K562 (cell line): ENCODE data around the gene PSRC1. TPM values are rescaled to one million over a fixed set of nuclear protein-coding genes. Genes with fewer than 3 reads are reported as not detected.

Experiments
- ATAC-seq: fragments of 200-7000 bp; cut with Tn5 transposase; 3 replicates; pipeline ENCODE4 v1.9.1; 2020; ENCODE audit warnings: moderate library complexity
- BruUV-seq: library from RNA; stranded (reverse); fragments of 400-500 nt; replicated peaks from 2 replicates; lab custom pipeline; 2021; lab: Mats Ljungman, UMichigan
- CTCF ChIA-PET: fragments of 300-600 bp; formaldehyde crosslinking; extraction: SDS; loops from one replicate; lab custom pipeline; 2021; ENCODE audit warnings: low intra/inter-chr PET ratio; lab: Yijun Ruan, JAX
- POLR2A ChIA-PET: fragments of 300-600, 350-650 bp; sonication (Branson Sonifier 250); formaldehyde crosslinking; extraction: SDS; loops from one replicate; lab custom pipeline; 2021; ENCODE audit warnings: antibody characterized with exemption, inconsistent platforms; lab: Yijun Ruan, JAX
- DNase-seq, 4 experiments: peaks; one replicate each; pipeline versions ENCODE4 v3.0.0 to v3.0.0-alpha.2; 2011 to 2018; ENCODE audit warnings: low spot score in 3 of 4, mixed read lengths in 3 of 4; ENCODE audit errors: extremely low read depth in 1 of 4
- FAIRE-seq: peaks from 2 replicates; lab custom pipeline; 2011; peaks lifted over from hg19 to GRCh38; lab: Jason Lieb, UNC
- H2AFZ ChIP-seq: 2 replicates; pipeline ENCODE4 v1.6.0; 2011; ENCODE audit warnings: low read depth, low read length, control low read depth, inconsistent platforms
- H3K27ac ChIP-seq: fragments of 200-600 bp; 3 replicates; pipeline ENCODE4 v1.8.0; 2011; ENCODE audit warnings: low read depth, mild to moderate bottlenecking, control low read depth, inconsistent platforms, low read length, moderate library complexity, mixed read lengths; ENCODE audit errors: extremely low read depth
- H3K27me3 ChIP-seq, 2 experiments: fragments of 300-600 bp in 1 of 2; 2 replicates in 1 of 2; 3 replicates in 1 of 2; pipeline versions ENCODE4 v1.6.0 to v1.8.0; 2011; ENCODE audit warnings: inconsistent platforms in 2 of 2, low read length in 2 of 2, mild to moderate bottlenecking in 1 of 2, mixed read lengths in 1 of 2, moderate library complexity in 1 of 2; ENCODE audit not compliant: control insufficient read depth in 2 of 2, insufficient read depth in 2 of 2
- H3K36me3 ChIP-seq: fragments of 300-600 bp; 3 replicates; pipeline ENCODE4 v1.8.0; 2011; ENCODE audit warnings: mild to moderate bottlenecking, low read length, inconsistent platforms; ENCODE audit not compliant: control insufficient read depth, insufficient read depth
- H3K4me1 ChIP-seq, 2 experiments: fragments of 200-600 bp in 1 of 2; replicated peaks in 1 of 2; 2 replicates in 1 of 2; 3 replicates in 1 of 2; pipeline versions ENCODE4 v1.5.1 to v1.8.0; 2011; ENCODE audit warnings: inconsistent platforms in 2 of 2, low read length in 2 of 2, mild to moderate bottlenecking in 1 of 2, mixed read lengths in 1 of 2, moderate library complexity in 1 of 2; ENCODE audit not compliant: control insufficient read depth in 2 of 2, insufficient read depth in 2 of 2
- H3K4me2 ChIP-seq: 2 replicates; pipeline ENCODE4 v1.6.1; 2011; ENCODE audit warnings: low read length, control low read depth, inconsistent platforms, mixed read lengths; ENCODE audit not compliant: insufficient read depth
- H3K4me3 ChIP-seq: fragments of 200-600 bp; sonication (generic), shearing (Covaris generic); 2 replicates; pipeline ENCODE4 v1.5.1; 2016; ENCODE audit warnings: control low read depth, inconsistent platforms
- H3K79me2 ChIP-seq: fragments of 200-600 bp; 3 replicates; pipeline ENCODE4 v1.8.0; 2011; ENCODE audit warnings: low read length, inconsistent platforms; ENCODE audit not compliant: control insufficient read depth, insufficient read depth
- H3K9ac ChIP-seq, 2 experiments: 2 replicates each; pipeline versions ENCODE4 v1.6.0 to v1.6.1; 2011; ENCODE audit warnings: low read depth in 2 of 2, low read length in 2 of 2, control low read depth in 1 of 2, inconsistent platforms in 1 of 2, mild to moderate bottlenecking in 1 of 2, mixed read lengths in 1 of 2; ENCODE audit not compliant: insufficient read depth in 1 of 2
- H3K9me1 ChIP-seq: one replicate; pipeline ENCODE4 v1.6.0; 2011; ENCODE audit warnings: inconsistent platforms, mild to moderate bottlenecking, low read length, moderate library complexity; ENCODE audit not compliant: control insufficient read depth, insufficient read depth
- H3K9me3 ChIP-seq: replicated peaks from 2 replicates; pipeline ENCODE4 v1.5.1; 2011; ENCODE audit warnings: low read depth, low read length, inconsistent platforms; ENCODE audit not compliant: control insufficient read depth, insufficient read depth
- H4K20me1 ChIP-seq: replicated peaks from 2 replicates; pipeline ENCODE4 v1.6.1; 2011; ENCODE audit warnings: low read length, inconsistent platforms, mixed read lengths; ENCODE audit not compliant: control insufficient read depth, insufficient read depth
- ARHGAP35 ChIP-seq: fragments of 450-650 bp; IDR thresholded peaks from 2 replicates; pipeline ENCODE4 v1.6.1; 2018; ENCODE audit not compliant: partially characterized antibody
- CCAR2 ChIP-seq: fragments of 200-400 bp; formaldehyde crosslinking; IDR thresholded peaks from 2 replicates; pipeline ENCODE4 v1.6.1; 2017; ENCODE audit warnings: mild to moderate bottlenecking, low read depth, low read length
- CHD2 ChIP-seq: IDR thresholded peaks from 2 replicates; pipeline ENCODE4 v1.6.1; 2011; ENCODE audit warnings: low read depth, low read length
- CXXC5 ChIP-seq: fragments of 250-450 bp; sonication (Bioruptor Pico); IDR thresholded peaks from 2 replicates; pipeline ENCODE4 v1.8.0; 2022; ENCODE audit warnings: inconsistent platforms, mild to moderate bottlenecking, moderate library complexity
- ELF2 ChIP-seq: fragments of 250-450 bp; sonication (Bioruptor Pico); IDR thresholded peaks from 2 replicates; pipeline ENCODE4 v1.5.0; 2021; ENCODE audit warnings: mild to moderate bottlenecking
- POU5F1 ChIP-seq: fragments of 150-350 bp; IDR thresholded peaks from 2 replicates; pipeline ENCODE4 v1.6.1; 2014; ENCODE audit warnings: borderline replicate concordance, low read length, low read depth, mild to moderate bottlenecking; ENCODE audit not compliant: partially characterized antibody
- STAT5B ChIP-seq: fragments of 250-450 bp; sonication (Bioruptor Pico); IDR thresholded peaks from 2 replicates; pipeline ENCODE4 v1.8.0; 2021; ENCODE audit warnings: mild to moderate bottlenecking, inconsistent platforms
- TOE1 ChIP-seq, 2 experiments: fragments of 450-650 bp in 1 of 2; sonication (generic) in 1 of 2; formaldehyde crosslinking in 1 of 2; IDR thresholded peaks; 2 replicates each; pipeline versions ENCODE4 v1.7.1 to v1.8.0; 2016 to 2022; ENCODE audit warnings: borderline replicate concordance in 2 of 2, mild to moderate bottlenecking in 2 of 2, antibody characterized with exemption in 1 of 2, inconsistent platforms in 1 of 2, low read depth in 1 of 2, missing genetic modification reagents in 1 of 2, moderate library complexity in 1 of 2
- VEZF1 ChIP-seq: fragments of 200-800 bp; sonication (Bioruptor generic); IDR thresholded peaks from 2 replicates; pipeline ENCODE4 v1.6.1; 2017; ENCODE audit warnings: missing genetic modification characterization, missing compliant biosample characterization
- ZBTB26 ChIP-seq: fragments of 450-650 bp; formaldehyde crosslinking; IDR thresholded peaks from 2 replicates; pipeline ENCODE4 v1.4.0; 2022; ENCODE audit warnings: missing genetic modification characterization
- ZNF197 ChIP-seq: fragments of 200-800 bp; sonication (Bioruptor generic); IDR thresholded peaks from 2 replicates; pipeline ENCODE4 v1.6.1; 2016; ENCODE audit warnings: low read depth, missing genetic modification characterization, missing compliant biosample characterization
- ZNF507 ChIP-seq: conservative IDR thresholded peaks from 2 replicates; pipeline ENCODE4 v1.6.1; 2017; ENCODE audit warnings: missing genetic modification characterization, missing compliant biosample characterization
- ZNF592 ChIP-seq: fragments of 450-650 bp; IDR thresholded peaks from 2 replicates; pipeline ENCODE4 v1.6.1; 2017; ENCODE audit warnings: antibody characterized with exemption, mild to moderate bottlenecking
- WGBS: fragments of 100-300 bp; shearing (Covaris generic); methylation state at CpG from one replicate; pipeline ENCODE4 v1.1.6; 2016; ENCODE audit warnings: low coverage, mixed read lengths; ENCODE audit not compliant: insufficient coverage; ENCODE audit errors: missing lambda C conversion rate; 5-methylcytosine and 5-hydroxymethylcytosine counted together
- in situ Hi-C: fragments of 300-500 bp; cut with MboI; formaldehyde crosslinking; loops from 4 replicates; pipeline ENCODE4 v1.15.0; 2018; ENCODE audit warnings: inconsistent platforms, mixed read lengths
- intact Hi-C: fragments of 100-400 bp; cut with micrococcal nuclease; formaldehyde crosslinking; loops from 2 replicates; pipeline ENCODE4 v1.14.2; 2022
- polyA plus RNA-seq, 8 experiments: library from polyadenylated mRNA; depleted of rRNA in 4 of 8; stranded (reverse) in 5 of 8; unstranded in 3 of 8; fragments of >200 nt; fragmentation: Nextera tagmentation in 2 of 8; fragmentation: Illumina TruSeq in 1 of 8; extraction: Ambion mirVana in 2 of 8; extraction: Trizol in 1 of 8; gene quantifications; 2 replicates each; pipeline versions ENCODE4 v1.2.1 to v1.2.3, GENCODE V29; 2011 to 2014; ENCODE audit warnings: inconsistent platforms in 1 of 8, missing spikeins in 1 of 8
- total RNA-seq, 7 experiments: library from RNA; depleted of rRNA in 6 of 7; stranded (reverse); fragments of >200 nt in 6 of 7; fragmentation: Illumina TruSeq in 2 of 7; extraction: Trizol in 2 of 7; gene quantifications; 2 replicates each; pipeline versions ENCODE4 v1.2.1 to v1.2.3, GENCODE V29; 2011 to 2021; ENCODE audit warnings: low replicate concordance in 1 of 7

PSRC1 gene
- total and polyA plus RNA-seq, 9 of the 15 experiments (the other 6 are each of a cell fraction or from before 2014, with no cell fraction given), result 6.5 to 65.2 (median 39.3) TPM

GRCh38 chr1:109279615-109280278, 3.2 kb downstream of the PSRC1 start:
- Histone ChIP-seq H3K27me3 (no peaks in the 10 kb centered on the region), H3K4me3 (no peak overlapping the region), H4K20me1 (peaks cover 4% of the 10 kb centered on the region; the same call in 1 of the 2 replicates), H3K9me3 (no peaks in the 10 kb centered on the region), H3K9ac (peak overlapping the region in 1 of 2 experiments; percentile 56; a peak in 1 of 4 replicates), H3K9me1 (no peaks in the 10 kb centered on the region), H3K79me2 (peaks cover 28% of the 10 kb centered on the region), H2AFZ (no peak overlapping the region), H3K27ac (no peak overlapping the region; the same call in 2 of the 3 replicates), H3K4me2 (no peak overlapping the region), H3K36me3 (peaks cover 37% of the 10 kb centered on the region; the same call in 2 of the 3 replicates), H3K4me1 (peaks cover 55 to 64% of the 10 kb centered on the region in 2 experiments)
- ChIA-PET CTCF (interaction anchor here (3.9 kb wide), 1 partner anchor 119 kb away, joined by 51 read pairs; the partner anchor contains the start of gene SORT1), POLR2A (interaction anchor here (0.6 to 1.7 kb wide), 6 partner anchors 15 to 118 kb away, joined by 3 to 8 read pairs (median 3); partner anchors contain the start of genes SARS1 and SORT1)
- no peak for FAIRE-seq
- peak in 2 of 4 experiments; percentile 46 to 55 for DNase-seq
- 37% methylated on average over 5 of the region's 5 CpGs for WGBS
- no TSS peak for BruUV-seq
- in situ Hi-C loops, result no loop called here
- no peak for ATAC-seq
- intact Hi-C loops, result loop anchor here (5.0 kb wide), 1 partner anchor 213 kb away; the partner anchor contains the start of gene CYB561D1
- TF ChIP-seq POU5F1 (no peak), CXXC5 (CRISPR knock-in tag) (no peak), ELF2 (no peak), ZNF197 (CRISPR knock-in tag) (no peak), ZBTB26 (CRISPR knock-in tag) (no peak), ZNF507 (tag) (no peak), CHD2 (no peak), STAT5B (CRISPR knock-in tag) (no peak), VEZF1 (CRISPR knock-in tag) (0 out of 2 replicates have a peak, but pooled peaks have one; percentile 16), ZNF592 (0 out of 2 replicates have a peak, but pooled peaks have one; percentile 35), CCAR2 (no peak), TOE1 (IDR thresholded peaks at IDR 0.05; ENCODE audit: borderline replicate concordance) (no peak), TOE1 (CRISPR knock-in tag; IDR thresholded peaks at IDR 0.05; ENCODE audit: borderline replicate concordance, low read depth) (no peak), ARHGAP35 (no peak)
